Measurements from ENCODE around the gene GHDC. TPM values are rescaled to one million over a fixed set of nuclear protein-coding genes. Genes with fewer than 3 reads are reported as not detected.

GHDC gene
- total and polyA plus RNA-seq, 10 donors, result 22.0 to 122 (median 39.6) TPM

- Histone ChIP-seq H3K9me3 (no peaks in the 10 kb centered on the region), H3K27ac (no peak overlapping the region), H3K27me3 (replicated peaks in 1 of 7) (peaks cover 0 to 31% (median 5%) of the 10 kb centered on the region in 7 donors), H3K36me3 (no peaks in the 10 kb centered on the region), H3K4me1 (peaks cover 33 to 78% (median 59%) of the 10 kb centered on the region in 6 donors), H3K4me3 (peak overlapping the region; percentile 24 to 71 (median 47))
- TF ChIP-seq CTCF (IDR thresholded peaks at IDR 0.05 in 8 of 11, conservative IDR thresholded peaks at IDR 0.05 in 3 of 11) (no peak), POLR2A (IDR thresholded peaks at IDR 0.05) (no peak), POLR2AphosphoS5 (IDR thresholded peaks at IDR 0.05) (no peak)
- DNase-seq, result no peak
- intact Hi-C loops (cut with DNase I; ENCODE audit: low total_unique reads), result loop anchor here (10.0 kb wide), 1 partner anchor 66 kb away; the partner anchor contains the start of gene DHX58
- 1 to 4% (median 3%) methylated on average over 23 to 33 of the region's 33 CpGs for WGBS, 5 donors
Observed at GRCh38 chr17:42180411-42180921, 13.8 kb downstream of the GHDC start.

GRCh38 chr17:42179911-42180410 lies 14.3 kb downstream of the GHDC start:
- 16 to 26% (median 22%) methylated on average over 19 to 20 of the region's 20 CpGs for WGBS, 5 donors
- H3K27me3 ChIP-seq (replicated peaks in 1 of 7), result peaks cover 0 to 31% (median 5%) of the 10 kb centered on the region in 7 donors
- no peak overlapping the region for H3K27ac ChIP-seq
- DNase-seq, result no peak
- peak overlapping the region in 3 of 8 donors; percentile 50 to 71 (median 51) for H3K4me3 ChIP-seq
- intact Hi-C loops (cut with DNase I; ENCODE audit: low total_unique reads), result loop anchor here (10.0 kb wide), 1 partner anchor 65 kb away; the partner anchor contains the start of gene DHX58
- TF ChIP-seq CTCF (IDR thresholded peaks at IDR 0.05 in 8 of 11, conservative IDR thresholded peaks at IDR 0.05 in 3 of 11), result no peak
- no peak for TF ChIP-seq POLR2AphosphoS5 (IDR thresholded peaks at IDR 0.05)
- TF ChIP-seq POLR2A (IDR thresholded peaks at IDR 0.05), result no peak
- H3K9me3 ChIP-seq, result no peaks in the 10 kb centered on the region
- H3K36me3 ChIP-seq, result no peaks in the 10 kb centered on the region
- peaks cover 33 to 75% (median 58%) of the 10 kb centered on the region in 6 donors for H3K4me1 ChIP-seq

DNA sequence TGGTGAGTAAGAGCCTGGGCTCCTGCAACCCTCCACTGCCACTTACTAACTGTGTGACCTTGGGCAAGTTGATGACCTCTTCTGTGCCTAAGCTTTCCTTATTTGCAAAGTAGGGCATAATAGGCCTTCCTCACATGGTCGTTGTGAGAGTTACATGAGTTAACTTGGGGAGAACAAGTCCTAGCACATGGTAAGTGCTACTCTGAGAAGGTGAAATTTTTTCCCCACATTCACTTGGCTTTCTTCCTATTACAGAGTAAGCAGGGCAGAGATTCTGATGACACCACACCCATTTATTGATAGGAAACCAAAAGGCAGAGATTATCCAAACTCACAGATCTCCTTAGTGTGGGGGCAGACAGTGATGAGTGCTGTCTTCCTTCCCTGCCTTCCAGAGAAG lies 15.0 kb downstream of the GHDC start:
- H3K36me3 ChIP-seq, result no peaks in the 10 kb centered on the region
- TF ChIP-seq POLR2A (IDR thresholded peaks at IDR 0.05) (no peak), CTCF (IDR thresholded peaks at IDR 0.05 in 8 of 11, conservative IDR thresholded peaks at IDR 0.05 in 3 of 11) (no peak), POLR2AphosphoS5 (IDR thresholded peaks at IDR 0.05) (no peak)
- H3K27me3 ChIP-seq (replicated peaks in 1 of 7), result peaks cover 0 to 31% (median 5%) of the 10 kb centered on the region in 7 donors
- no peak overlapping the region for H3K4me3 ChIP-seq
- 12 to 54% (median 15%) methylated on average over 1 of the region's 1 CpG for WGBS, 5 donors
- H3K9me3 ChIP-seq, result no peaks in the 10 kb centered on the region
- intact Hi-C loops (cut with DNase I; ENCODE audit: low total_unique reads), result no loop called here
- peak overlapping the region in 1 of 8 donors; percentile 3 for H3K27ac ChIP-seq
- no peak for DNase-seq
- peaks cover 26 to 69% (median 52%) of the 10 kb centered on the region in 6 donors for H3K4me1 ChIP-seq

DNA sequence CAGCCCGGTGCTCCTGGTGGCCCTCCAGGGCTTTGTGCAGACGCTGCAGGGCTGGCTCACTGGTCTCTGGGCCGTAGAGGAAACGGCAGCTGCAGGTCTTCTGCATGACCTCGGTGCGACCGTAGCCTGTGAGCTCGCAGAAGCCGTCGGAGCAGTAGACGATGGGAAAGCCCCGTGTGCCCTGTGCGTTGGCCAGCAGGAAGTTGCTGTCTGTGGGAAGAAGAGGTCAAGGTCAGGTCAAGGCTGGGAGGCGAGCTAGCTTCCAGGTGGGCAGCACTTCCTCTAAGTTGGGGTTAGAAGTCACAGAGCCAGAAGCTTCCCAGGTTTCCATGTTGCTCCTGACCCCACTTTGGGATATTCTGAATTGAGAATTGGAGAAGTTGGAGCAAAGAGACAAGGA lies 15.5 kb downstream of the GHDC start:
- peaks cover 26 to 64% (median 48%) of the 10 kb centered on the region in 6 donors for H3K4me1 ChIP-seq
- peak overlapping the region in 1 of 8 donors; percentile 3 for H3K27ac ChIP-seq
- 10 to 20% (median 14%) methylated on average over 9 to 14 of the region's 14 CpGs for WGBS, 5 donors
- intact Hi-C loops (cut with DNase I; ENCODE audit: low total_unique reads), result no loop called here
- peak; percentile 83 for DNase-seq
- H3K27me3 ChIP-seq (replicated peaks in 1 of 7), result peaks cover 0 to 31% (median 5%) of the 10 kb centered on the region in 7 donors
- no peaks in the 10 kb centered on the region for H3K36me3 ChIP-seq
- H3K4me3 ChIP-seq, result no peak overlapping the region
- TF ChIP-seq POLR2AphosphoS5 (IDR thresholded peaks at IDR 0.05) (peak; percentile 49 to 68 (median 62)), POLR2A (IDR thresholded peaks at IDR 0.05) (no peak)
- no peaks in the 10 kb centered on the region for H3K9me3 ChIP-seq
